Nephron (organoid): ENCODE data around the gene NEDD4L.

Experiments
- H3K27ac Mint-ChIP-seq, 3 experiments: 2 replicates each; pipeline ENCODE4 v1.8.0; 2020; ENCODE audit warnings: mixed read lengths in 3 of 3, mild to moderate bottlenecking in 2 of 3, moderate library complexity in 1 of 3
- H3K27me3 Mint-ChIP-seq: 2 replicates; pipeline ENCODE4 v1.8.0; 2021; ENCODE audit warnings: low read depth, mild to moderate bottlenecking, moderate library complexity, mixed read lengths
- H3K36me3 Mint-ChIP-seq: 2 replicates; pipeline ENCODE4 v1.8.0; 2020; ENCODE audit warnings: low read depth, mixed read lengths
- H3K4me1 Mint-ChIP-seq: 2 replicates; pipeline ENCODE4 v1.8.0; 2020; ENCODE audit warnings: mixed read lengths
- H3K4me3 Mint-ChIP-seq, 3 experiments: 2 replicates each; pipeline ENCODE4 v1.8.0; 2020; ENCODE audit warnings: mild to moderate bottlenecking in 3 of 3, mixed read lengths in 3 of 3, moderate library complexity in 2 of 3
- H3K9me3 Mint-ChIP-seq: 2 replicates; pipeline ENCODE4 v1.8.0; 2020; ENCODE audit warnings: mixed read lengths
- TF ChIP-seq, protein P1 (sequence below), 3 experiments: fragments of 200-600 bp; sonication (generic); IDR thresholded peaks; one replicate each; pipeline ENCODE4 v1.5.0; 2021; ENCODE audit warnings: antibody characterized with exemption in 3 of 3; ENCODE audit not compliant: unreplicated experiment in 3 of 3

Gene NEDD4L

DNA sequence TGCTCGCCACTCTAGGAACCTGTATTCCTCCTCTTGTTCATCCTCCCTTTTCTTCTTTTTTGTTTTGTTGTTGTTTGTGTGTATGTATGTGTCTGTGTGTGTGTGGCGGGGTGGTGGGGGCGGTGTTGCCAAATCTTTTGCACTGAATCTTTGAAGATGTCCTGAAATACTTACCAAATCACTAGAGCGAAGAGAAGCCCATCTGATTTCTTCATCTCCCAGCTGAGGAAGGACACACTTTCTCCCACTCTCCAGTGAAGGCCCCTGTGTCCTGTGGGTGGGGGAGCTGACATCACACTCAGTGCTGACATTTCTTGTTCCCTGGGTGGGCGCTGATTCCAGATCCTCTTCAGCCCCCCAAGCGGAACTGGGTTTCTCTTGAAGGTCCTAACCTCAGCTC is 74.5 kb downstream of the NEDD4L start:
- Mint-ChIP-seq H3K4me3 (no peak overlapping the region), H3K9me3 (no peaks in the 10 kb centered on the region), H3K27me3 (no peaks in the 10 kb centered on the region), H3K27ac (peak overlapping the region in 2 of 3 experiments; percentile 24 to 64), H3K4me1 (peaks cover 30% of the 10 kb centered on the region), H3K36me3 (no peaks in the 10 kb centered on the region)
- TF ChIP-seq, protein P1, sequence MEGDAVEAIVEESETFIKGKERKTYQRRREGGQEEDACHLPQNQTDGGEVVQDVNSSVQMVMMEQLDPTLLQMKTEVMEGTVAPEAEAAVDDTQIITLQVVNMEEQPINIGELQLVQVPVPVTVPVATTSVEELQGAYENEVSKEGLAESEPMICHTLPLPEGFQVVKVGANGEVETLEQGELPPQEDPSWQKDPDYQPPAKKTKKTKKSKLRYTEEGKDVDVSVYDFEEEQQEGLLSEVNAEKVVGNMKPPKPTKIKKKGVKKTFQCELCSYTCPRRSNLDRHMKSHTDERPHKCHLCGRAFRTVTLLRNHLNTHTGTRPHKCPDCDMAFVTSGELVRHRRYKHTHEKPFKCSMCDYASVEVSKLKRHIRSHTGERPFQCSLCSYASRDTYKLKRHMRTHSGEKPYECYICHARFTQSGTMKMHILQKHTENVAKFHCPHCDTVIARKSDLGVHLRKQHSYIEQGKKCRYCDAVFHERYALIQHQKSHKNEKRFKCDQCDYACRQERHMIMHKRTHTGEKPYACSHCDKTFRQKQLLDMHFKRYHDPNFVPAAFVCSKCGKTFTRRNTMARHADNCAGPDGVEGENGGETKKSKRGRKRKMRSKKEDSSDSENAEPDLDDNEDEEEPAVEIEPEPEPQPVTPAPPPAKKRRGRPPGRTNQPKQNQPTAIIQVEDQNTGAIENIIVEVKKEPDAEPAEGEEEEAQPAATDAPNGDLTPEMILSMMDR (IDR thresholded peaks at IDR 0.05; ENCODE audit: unreplicated experiment in 3 of 3) = no peak

DNA sequence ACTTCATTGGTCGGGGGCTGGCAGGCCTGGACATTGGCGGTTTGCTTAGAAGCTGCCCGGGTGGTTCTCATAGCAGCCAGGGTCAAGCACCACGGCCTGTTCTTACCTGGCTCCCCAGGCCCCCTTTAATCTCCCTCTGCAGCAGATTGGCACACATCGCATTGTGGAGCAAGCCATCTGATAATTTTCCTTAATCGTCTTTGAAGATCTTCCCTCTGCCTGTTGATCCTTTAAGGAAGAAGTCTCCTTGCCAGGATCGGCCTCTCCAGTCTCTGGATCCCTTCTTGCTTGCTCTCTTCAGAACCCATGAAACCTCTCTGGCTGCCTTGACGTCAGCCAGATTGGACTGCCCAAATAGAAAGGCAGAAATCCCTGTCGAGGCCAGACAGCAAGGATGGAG is 75.8 kb downstream of the NEDD4L start:
- Mint-ChIP-seq H3K9me3 (no peaks in the 10 kb centered on the region), H3K4me3 (no peak overlapping the region), H3K27me3 (no peaks in the 10 kb centered on the region), H3K36me3 (no peaks in the 10 kb centered on the region), H3K4me1 (peaks cover 30% of the 10 kb centered on the region), H3K27ac (no peak overlapping the region)
- TF ChIP-seq, protein P1 (IDR thresholded peaks at IDR 0.05; ENCODE audit: unreplicated experiment in 3 of 3) = no peak

DNA sequence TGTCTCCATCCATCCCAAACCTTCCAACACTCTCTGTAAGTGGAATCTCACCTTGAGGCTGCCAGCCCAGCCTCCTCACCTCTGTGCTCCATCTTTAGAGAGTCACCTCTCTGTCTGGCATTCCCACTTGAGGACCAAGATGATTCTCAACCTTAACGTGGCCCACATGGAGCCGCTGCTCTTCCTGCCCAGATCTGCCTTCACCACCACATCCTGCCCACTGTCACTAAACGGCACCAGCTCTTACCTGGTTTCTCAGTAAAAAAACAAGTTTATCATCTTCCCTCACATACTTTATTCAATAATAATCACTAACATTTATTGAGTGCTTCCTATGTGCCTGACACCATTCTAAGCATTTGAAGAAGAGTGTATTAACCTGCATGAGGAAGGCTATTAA is 80.4 kb downstream of the NEDD4L start:
- H3K4me1 Mint-ChIP-seq = peaks cover 6% of the 10 kb centered on the region
- TF ChIP-seq, protein P1 (IDR thresholded peaks at IDR 0.05; ENCODE audit: unreplicated experiment in 3 of 3) = no peak
- H3K27me3 Mint-ChIP-seq = peaks cover 4% of the 10 kb centered on the region
- H3K4me3 Mint-ChIP-seq = no peak overlapping the region
- H3K9me3 Mint-ChIP-seq = no peaks in the 10 kb centered on the region
- H3K36me3 Mint-ChIP-seq = no peaks in the 10 kb centered on the region
- H3K27ac Mint-ChIP-seq = peak overlapping the region in 1 of 3 experiments; percentile 8

DNA sequence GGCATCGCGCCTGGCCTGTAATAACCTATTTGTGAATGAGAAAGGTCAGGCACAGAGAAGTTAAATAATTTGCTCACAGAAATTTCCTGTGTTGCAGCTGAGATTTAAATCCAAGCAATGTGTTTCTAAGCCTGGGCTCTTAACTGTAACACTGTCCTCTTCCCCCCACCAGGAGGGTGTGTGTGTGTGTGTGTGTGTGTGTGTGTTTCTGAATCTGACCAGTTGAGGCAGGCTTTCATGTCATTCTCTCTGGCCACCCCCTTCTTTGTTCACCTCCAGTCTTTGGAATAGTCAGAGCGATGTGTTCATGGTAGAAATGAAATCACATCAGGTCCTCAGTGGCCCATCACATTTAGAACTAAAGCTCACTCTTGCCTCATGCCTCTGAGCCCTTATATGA is 81.2 kb downstream of the NEDD4L start:
- TF ChIP-seq, protein P1 (IDR thresholded peaks at IDR 0.05; ENCODE audit: unreplicated experiment in 3 of 3) = no peak
- H3K27me3 Mint-ChIP-seq = peaks cover 4% of the 10 kb centered on the region
- H3K9me3 Mint-ChIP-seq = no peaks in the 10 kb centered on the region
- no peak overlapping the region for H3K4me3 Mint-ChIP-seq
- H3K4me1 Mint-ChIP-seq = peaks cover 6% of the 10 kb centered on the region
- peak overlapping the region in 2 of 3 experiments; percentile 32 to 73 for H3K27ac Mint-ChIP-seq
- H3K36me3 Mint-ChIP-seq = no peaks in the 10 kb centered on the region

DNA sequence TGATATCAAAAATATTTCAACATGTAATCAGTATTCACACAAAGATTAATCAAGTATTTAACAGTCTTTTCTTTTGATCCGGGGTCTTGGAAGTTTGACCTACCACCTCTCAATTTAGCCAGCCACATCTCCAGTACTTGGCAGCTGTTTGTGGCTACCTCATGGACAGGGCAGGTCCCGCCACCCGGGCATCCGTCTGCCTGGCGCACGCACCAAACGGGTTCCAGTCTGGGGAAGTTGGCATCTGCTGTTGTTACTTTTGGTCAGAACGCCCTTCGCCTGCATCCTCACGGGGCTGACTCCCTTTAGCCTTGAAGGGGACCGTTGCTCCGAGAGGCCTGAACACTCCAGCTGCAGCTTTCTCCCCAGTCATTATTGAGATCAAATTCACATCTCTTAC is 81.7 kb downstream of the NEDD4L start:
- no peaks in the 10 kb centered on the region for H3K36me3 Mint-ChIP-seq
- no peak overlapping the region for H3K4me3 Mint-ChIP-seq
- H3K4me1 Mint-ChIP-seq = peaks cover 6% of the 10 kb centered on the region
- peak overlapping the region in 2 of 3 experiments; percentile 32 to 73 for H3K27ac Mint-ChIP-seq
- no peaks in the 10 kb centered on the region for H3K9me3 Mint-ChIP-seq
- TF ChIP-seq, protein P1 (IDR thresholded peaks at IDR 0.05; ENCODE audit: unreplicated experiment in 3 of 3) = no peak
- peaks cover 4% of the 10 kb centered on the region for H3K27me3 Mint-ChIP-seq
